Measurements from ENCODE around the gene TSGA10IP. TPM values are rescaled to one million over a fixed set of nuclear protein-coding genes. Genes with fewer than 3 reads are reported as not detected.

TSGA10IP gene
- total RNA-seq, 1 donor: not detected

DNA sequence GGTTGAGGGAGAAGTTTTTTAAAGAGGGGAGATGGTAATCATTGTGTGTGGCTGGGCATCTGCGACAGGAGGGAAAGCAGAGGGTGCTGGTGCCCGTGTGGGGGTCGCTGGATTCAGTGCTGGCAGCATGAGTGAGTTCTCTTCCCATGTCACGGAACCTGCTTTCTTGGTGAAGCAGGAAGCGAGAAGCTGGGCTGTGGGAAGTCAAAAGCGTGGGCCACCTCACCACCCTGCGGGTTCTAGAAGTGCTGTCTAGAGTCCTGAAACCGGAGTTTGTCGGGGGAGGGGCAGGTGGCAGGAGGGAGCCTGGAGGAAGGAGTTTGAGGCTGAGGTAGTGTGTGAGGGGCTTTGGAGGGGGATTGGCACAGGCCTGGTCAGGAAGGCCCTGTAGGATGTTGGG lies 30.5 kb downstream of the TSGA10IP start:
- TF ChIP-seq, protein P1, sequence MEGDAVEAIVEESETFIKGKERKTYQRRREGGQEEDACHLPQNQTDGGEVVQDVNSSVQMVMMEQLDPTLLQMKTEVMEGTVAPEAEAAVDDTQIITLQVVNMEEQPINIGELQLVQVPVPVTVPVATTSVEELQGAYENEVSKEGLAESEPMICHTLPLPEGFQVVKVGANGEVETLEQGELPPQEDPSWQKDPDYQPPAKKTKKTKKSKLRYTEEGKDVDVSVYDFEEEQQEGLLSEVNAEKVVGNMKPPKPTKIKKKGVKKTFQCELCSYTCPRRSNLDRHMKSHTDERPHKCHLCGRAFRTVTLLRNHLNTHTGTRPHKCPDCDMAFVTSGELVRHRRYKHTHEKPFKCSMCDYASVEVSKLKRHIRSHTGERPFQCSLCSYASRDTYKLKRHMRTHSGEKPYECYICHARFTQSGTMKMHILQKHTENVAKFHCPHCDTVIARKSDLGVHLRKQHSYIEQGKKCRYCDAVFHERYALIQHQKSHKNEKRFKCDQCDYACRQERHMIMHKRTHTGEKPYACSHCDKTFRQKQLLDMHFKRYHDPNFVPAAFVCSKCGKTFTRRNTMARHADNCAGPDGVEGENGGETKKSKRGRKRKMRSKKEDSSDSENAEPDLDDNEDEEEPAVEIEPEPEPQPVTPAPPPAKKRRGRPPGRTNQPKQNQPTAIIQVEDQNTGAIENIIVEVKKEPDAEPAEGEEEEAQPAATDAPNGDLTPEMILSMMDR (IDR thresholded peaks at IDR 0.05; ENCODE audit: insufficient read depth, low read length): no peak
- H3K4me3 ChIP-seq (ENCODE audit: low read depth, low read length): no peak overlapping the region
- no peak for DNase-seq (ENCODE audit: low read depth)

DNA sequence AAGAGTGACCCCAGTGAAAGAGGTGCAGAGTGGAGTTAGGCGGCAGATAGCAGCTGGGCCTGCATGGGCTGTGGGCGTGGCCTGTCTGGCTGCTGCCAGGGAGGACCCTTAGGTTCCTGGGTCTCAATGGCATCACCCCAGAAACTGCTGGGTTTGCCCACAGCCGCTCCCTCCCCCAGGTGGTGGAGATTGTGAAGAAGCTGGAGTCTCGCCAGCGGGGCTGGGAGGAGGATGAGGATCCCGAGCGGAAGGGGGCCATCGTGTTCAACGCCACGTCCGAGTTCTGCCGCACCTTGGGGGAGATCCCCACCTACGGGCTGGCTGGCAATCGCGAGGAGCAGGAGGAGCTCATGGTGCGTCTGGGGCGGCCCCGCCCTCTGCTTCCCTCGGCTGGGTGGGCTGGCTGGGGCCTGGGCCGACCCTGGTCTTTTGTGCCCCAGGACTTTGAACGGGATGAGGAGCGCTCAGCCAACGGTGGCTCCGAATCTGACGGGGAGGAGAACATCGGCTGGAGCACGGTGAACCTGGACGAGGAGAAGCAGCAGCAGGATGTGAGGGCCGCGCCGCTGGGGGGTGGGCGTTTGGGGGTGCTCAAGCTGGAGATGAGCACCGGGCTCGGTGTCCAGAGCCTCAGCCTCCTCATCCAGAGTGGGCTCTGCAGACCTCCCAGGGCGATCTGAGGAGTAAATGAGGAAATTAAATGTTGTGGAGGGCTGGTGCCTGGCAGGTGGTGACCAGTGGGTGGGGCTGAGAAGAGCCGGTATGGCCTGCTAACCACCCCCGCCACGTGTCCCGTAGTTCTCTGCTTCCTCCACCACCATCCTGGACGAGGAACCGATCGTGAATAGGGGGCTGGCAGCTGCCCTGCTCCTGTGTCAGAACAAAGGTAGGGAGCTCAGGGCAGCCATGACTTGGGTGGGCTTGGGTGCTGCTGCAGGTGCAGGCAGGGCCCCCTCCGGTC lies 31.2 kb downstream of the TSGA10IP start:
- no peak overlapping the region for H3K4me3 ChIP-seq (ENCODE audit: low read depth, low read length)
- DNase-seq (ENCODE audit: low read depth): no peak

DNA sequence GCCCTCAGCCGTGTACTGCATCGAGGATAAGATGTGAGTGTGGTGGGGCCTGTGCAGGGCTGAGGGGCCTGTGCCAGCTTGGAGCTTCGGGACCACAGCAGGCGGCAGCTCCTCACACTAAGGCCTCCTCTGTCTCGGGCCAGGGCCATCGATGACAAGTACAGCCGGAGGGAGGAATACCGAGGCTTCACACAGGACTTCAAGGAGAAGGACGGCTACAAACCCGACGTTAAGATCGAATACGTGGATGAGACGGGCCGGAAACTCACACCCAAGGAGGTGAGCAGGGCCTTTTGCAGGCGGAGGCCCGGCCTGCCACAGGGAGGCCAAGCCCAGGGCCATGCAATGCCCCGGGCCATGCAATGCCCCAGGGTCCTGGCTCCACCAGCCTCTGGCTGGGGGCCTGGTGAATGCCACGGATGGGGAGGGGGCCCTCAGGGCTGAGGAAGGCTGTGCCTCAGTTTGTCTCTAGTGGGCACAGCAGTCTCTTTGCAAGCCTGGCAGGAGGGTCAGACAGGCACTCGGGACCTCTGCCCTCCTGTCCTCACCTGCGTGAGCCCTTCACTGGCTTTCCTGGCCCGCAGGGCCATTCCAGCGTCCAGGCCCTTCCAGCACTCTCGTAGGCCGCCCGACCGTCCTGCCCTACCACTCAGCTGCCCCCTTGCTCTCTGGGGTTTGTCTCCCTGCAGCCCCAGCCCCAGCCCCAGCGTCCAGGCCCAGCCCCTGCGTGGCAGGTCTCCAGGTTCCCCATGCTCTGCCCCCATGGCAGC lies 32.5 kb downstream of the TSGA10IP start:
- no peak for DNase-seq (ENCODE audit: low read depth)
- TF ChIP-seq, protein P1 (IDR thresholded peaks at IDR 0.05; ENCODE audit: insufficient read depth, low read length): no peak
- H3K4me3 ChIP-seq (ENCODE audit: low read depth, low read length): no peak overlapping the region

More for the DNA sequence above, 31.2 kb downstream of the TSGA10IP start:
- TF ChIP-seq, protein P1 (IDR thresholded peaks at IDR 0.05; ENCODE audit: insufficient read depth, low read length): no peak

DNA sequence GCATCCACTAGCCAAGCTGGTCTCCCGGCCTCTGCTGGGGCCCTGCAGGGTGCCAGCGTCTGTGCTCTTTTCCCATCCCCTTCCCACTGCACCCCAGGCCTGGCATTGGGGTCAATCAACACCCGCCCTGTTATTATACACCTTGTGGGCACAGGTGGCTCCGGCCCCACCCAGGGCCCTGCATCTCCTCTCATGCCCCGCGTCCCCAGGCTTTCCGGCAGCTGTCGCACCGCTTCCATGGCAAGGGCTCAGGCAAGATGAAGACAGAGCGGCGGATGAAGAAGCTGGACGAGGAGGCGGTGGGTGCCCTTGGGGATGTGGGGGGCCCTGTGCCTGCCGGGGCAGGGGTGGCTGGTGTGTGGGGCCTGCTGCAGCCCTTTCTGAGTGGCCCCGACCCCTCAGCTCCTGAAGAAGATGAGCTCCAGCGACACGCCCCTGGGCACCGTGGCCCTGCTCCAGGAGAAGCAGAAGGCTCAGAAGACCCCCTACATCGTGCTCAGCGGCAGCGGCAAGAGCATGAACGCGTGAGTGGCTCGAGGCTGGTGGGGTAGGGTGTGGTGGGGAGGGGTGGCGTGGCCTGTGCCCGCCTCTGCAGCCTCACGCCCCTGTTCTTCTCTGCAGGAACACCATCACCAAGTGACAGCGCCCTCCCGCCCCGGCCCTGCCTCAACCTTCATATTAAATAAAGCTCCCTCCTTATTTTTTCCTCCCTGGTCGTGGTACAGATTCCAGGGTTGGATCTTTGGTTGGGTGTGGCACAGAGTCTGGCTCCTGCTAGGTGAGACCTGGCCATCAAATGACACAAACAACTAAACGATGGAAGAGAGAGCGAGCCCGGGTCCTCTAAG lies 33.3 kb downstream of the TSGA10IP start:
- DNase-seq (ENCODE audit: low read depth): no peak
- TF ChIP-seq, protein P1 (IDR thresholded peaks at IDR 0.05; ENCODE audit: insufficient read depth, low read length): no peak
- H3K4me3 ChIP-seq (ENCODE audit: low read depth, low read length): no peak overlapping the region

DNA sequence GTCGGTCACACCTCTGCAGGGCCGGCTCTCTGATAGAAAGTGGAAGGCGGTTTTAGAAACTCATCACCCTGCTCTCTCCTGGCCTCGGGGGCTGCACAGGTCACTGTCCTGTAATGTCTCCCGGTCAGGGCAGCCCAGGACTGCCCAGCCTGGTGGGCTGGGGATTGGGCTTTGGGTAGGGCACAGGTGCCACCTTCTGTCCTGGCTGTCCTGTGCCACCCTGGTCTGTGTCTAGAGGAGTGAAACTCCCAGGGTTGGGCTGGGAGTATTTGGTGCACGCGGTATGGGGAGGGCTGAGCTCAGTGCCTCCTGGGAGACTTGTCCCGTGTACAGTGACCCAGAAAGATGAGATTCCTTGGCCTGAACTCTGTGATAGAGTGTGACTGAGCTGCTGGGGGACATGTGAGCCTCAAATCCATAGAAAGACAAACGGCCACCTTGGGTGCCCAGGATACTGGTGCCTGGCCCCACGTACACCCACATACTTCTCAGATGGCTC lies 34.0 kb downstream of the TSGA10IP start:
- no peak for DNase-seq (ENCODE audit: low read depth)
- H3K4me3 ChIP-seq (ENCODE audit: low read depth, low read length): no peak overlapping the region
- TF ChIP-seq, protein P1 (IDR thresholded peaks at IDR 0.05; ENCODE audit: insufficient read depth, low read length): no peak

Measured in fibroblast of the aortic adventitia (primary cell).